GM10248 (cell line): ENCODE measurements around the gene VAPA.

Experiments used
- CTCF ChIA-PET: fragments of 300-600 bp; sonication (Branson Sonifier 250); formaldehyde crosslinking; extraction: SDS; loops from one replicate; lab custom pipeline; 2021; ENCODE audit warnings: antibody characterized with exemption; lab: Yijun Ruan, JAX
- POLR2A ChIA-PET: fragments of 350-650 bp; sonication (Branson Sonifier 250); formaldehyde crosslinking; extraction: SDS; loops from one replicate; lab custom pipeline; 2020; ENCODE audit warnings: antibody characterized with exemption; lab: Yijun Ruan, JAX
- DNase-seq: peaks from one replicate; pipeline ENCODE4 v3.0.0; 2012; ENCODE audit errors: extremely low spot score
- CTCF ChIP-seq: IDR thresholded peaks from 2 replicates; pipeline ENCODE4 v1.5.1; 2012; ENCODE audit warnings: mild to moderate bottlenecking, low read depth; ENCODE audit errors: extremely low read depth, missing control alignments, control extremely low read depth

VAPA gene

GRCh38 chr18:9925369-9925768 lies 11.6 kb downstream of the VAPA start:
- CTCF ChIA-PET: no interaction called here
- no peak for DNase-seq
- TF ChIP-seq CTCF: no peak
- POLR2A ChIA-PET: interaction anchor here (1.1 kb wide), 1 partner anchor 12 kb away, joined by 3 read pairs; the partner anchor contains the start of gene VAPA

DNA sequence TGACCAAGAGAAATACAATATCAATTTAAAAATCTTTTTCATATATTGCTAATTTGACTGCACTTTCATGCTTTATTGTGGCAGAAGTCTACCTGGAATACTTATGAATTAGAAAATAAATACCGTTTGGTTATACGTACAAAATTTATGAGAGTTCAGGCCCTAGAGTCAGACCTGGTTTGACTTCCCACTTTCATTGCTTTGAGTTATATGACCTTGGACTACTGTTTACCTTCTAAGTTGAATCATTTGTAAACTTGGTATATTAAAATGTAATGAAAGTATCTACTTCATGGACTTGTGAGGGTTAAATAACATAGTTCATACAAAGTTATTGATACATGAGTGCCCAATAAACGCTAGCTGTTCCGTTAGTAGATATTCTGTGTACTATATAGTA lies 12.0 kb downstream of the VAPA start:
- CTCF ChIA-PET: interaction anchor here (0.8 to 2.2 kb wide), 3 partner anchors 11 to 17 kb away, joined by 3 to 14 read pairs (median 3); partner anchors contain the start of gene VAPA
- POLR2A ChIA-PET: interaction anchor here (1.1 kb wide), 1 partner anchor 12 kb away, joined by 3 read pairs; the partner anchor contains the start of gene VAPA
- no peak for DNase-seq
- TF ChIP-seq CTCF: no peak

DNA sequence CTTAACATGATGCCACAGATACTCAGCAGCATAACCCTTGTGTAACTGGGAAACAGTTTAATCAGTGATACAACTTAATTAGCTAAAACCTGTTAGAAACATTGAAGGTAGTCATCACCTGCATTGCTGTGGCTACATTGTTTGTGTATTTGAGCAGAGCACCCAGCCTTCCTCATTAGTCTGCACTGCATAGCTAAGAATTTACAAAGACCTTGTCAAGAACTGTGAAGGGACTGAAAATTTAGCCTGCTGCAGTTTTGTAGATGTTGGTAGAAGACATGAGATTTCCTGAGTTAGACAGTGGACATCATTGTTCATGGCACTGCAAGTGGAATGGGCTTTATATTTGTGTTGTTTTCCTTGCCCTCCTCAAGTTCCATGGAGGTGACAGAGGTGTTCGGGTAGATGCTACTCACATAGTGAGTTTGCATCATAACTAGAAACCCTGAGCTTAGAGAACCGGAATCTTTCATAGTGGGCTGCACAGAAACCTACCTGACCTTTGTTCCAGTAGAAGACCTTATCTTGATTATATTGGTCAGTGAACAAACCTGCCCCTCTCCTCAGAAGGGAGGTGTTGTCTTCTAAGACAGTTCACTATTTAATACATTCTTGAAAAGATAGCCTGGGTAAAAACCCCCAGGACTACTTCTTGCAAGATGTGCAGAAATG lies 12.5 kb downstream of the VAPA start:
- POLR2A ChIA-PET: interaction anchor here (1.0 to 1.1 kb wide), 2 partner anchors 13 kb away, joined by 3 to 4 read pairs; partner anchors contain the start of gene VAPA
- no peak for DNase-seq
- TF ChIP-seq CTCF: no peak
- CTCF ChIA-PET: interaction anchor here (0.8 to 2.2 kb wide), 3 partner anchors 10 to 16 kb away, joined by 3 to 14 read pairs (median 3); partner anchors contain the start of gene VAPA

GRCh38 chr18:9926977-9927376 lies 13.2 kb downstream of the VAPA start:
- TF ChIP-seq CTCF: no peak
- POLR2A ChIA-PET: interaction anchor here (1.0 kb wide), 1 partner anchor 13 kb away, joined by 4 read pairs; the partner anchor contains the start of gene VAPA
- DNase-seq: no peak
- CTCF ChIA-PET: interaction anchor here (0.6 to 2.2 kb wide), 3 partner anchors 12 to 315 kb away, joined by 3 to 14 read pairs (median 3); partner anchors contain the start of gene VAPA

DNA sequence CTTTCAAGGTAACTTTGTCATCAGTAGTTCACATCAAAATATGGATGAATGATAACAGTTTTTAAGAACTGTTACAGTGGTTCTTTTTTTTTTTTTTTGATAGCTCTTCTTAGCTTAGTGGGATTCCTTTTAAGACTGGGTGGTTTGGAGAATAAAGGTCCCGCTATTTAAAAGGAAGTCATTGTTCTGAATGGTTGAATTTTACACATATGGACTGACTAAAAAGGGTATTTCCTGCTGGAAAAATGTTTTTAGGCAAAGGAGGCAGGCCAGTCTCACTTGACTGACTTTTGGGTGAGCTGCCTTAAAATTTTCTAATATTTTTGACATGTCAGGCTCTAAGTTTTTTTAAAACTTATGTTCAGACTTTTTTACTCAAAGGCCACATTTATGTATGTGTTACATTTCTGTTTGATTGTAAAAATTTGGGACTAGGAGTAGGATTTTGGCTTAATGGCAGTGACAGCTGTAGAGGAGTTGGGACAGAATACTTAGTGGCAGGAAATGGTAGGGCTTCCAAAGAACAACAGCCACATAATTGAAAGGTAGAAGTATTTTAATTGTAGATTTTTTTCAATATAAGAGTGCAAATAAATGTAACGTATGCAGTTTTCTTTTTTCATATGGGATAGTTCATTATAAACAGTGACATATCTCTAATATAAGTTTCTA lies 13.7 kb downstream of the VAPA start:
- POLR2A ChIA-PET: interaction anchor here (1.0 kb wide), 1 partner anchor 14 kb away, joined by 4 read pairs; the partner anchor contains the start of gene VAPA
- CTCF ChIA-PET: interaction anchor here (0.6 to 2.2 kb wide), 2 partner anchors 13 to 315 kb away, joined by 3 to 14 read pairs; partner anchors contain the start of gene VAPA
- no peak for DNase-seq
- TF ChIP-seq CTCF: no peak

- CTCF ChIA-PET: no interaction called here
- POLR2A ChIA-PET: no interaction called here
Observed at GRCh38 chr18:9928646-9929259, 14.9 kb downstream of the VAPA start.

More at GRCh38 chr18:9928646-9929259, 14.9 kb downstream of the VAPA start:
- TF ChIP-seq CTCF: no peak
- DNase-seq: no peak
